Memory B cell (primary cell): ENCODE results near the gene RICTOR.

Source experiments
- ATAC-seq: fragments of 150-1000 bp; cut with Tn5 transposase; 2 replicates; pipeline ENCODE4 v1.10.0; 2021; ENCODE audit warnings: low read depth, mild to moderate bottlenecking, moderate library complexity
- DNase-seq, 2 donors: peaks; one replicate each; pipeline ENCODE4 v3.0.0; 2022; ENCODE audit warnings: low spot score in 2 of 2
- H3K27ac Mint-ChIP-seq: one replicate; pipeline ENCODE4 v1.8.0; 2022; ENCODE audit warnings: mild to moderate bottlenecking, moderate library complexity, mixed read lengths
- H3K27me3 Mint-ChIP-seq: one replicate; pipeline ENCODE4 v1.8.0; 2022; ENCODE audit warnings: mixed read lengths
- H3K36me3 Mint-ChIP-seq: one replicate; pipeline ENCODE4 v1.8.0; 2022; ENCODE audit warnings: mild to moderate bottlenecking, mixed read lengths
- H3K4me1 Mint-ChIP-seq: one replicate; pipeline ENCODE4 v1.8.0; 2022; ENCODE audit warnings: mixed read lengths
- H3K4me3 Mint-ChIP-seq: one replicate; pipeline ENCODE4 v1.8.0; 2022; ENCODE audit warnings: mild to moderate bottlenecking, moderate library complexity, mixed read lengths
- H3K9me3 Mint-ChIP-seq: one replicate; pipeline ENCODE4 v1.8.0; 2022; ENCODE audit warnings: mixed read lengths

Gene RICTOR

GRCh38 chr5:38921174-38921573 lies 153.0 kb downstream of the RICTOR start:
- H3K9me3 Mint-ChIP-seq, result no peaks in the 10 kb centered on the region
- H3K27ac Mint-ChIP-seq, result no peak overlapping the region
- H3K36me3 Mint-ChIP-seq, result no peaks in the 10 kb centered on the region
- DNase-seq (no peak), ATAC-seq (no peak)
- peaks cover 11% of the 10 kb centered on the region for H3K27me3 Mint-ChIP-seq
- no peaks in the 10 kb centered on the region for H3K4me1 Mint-ChIP-seq
- H3K4me3 Mint-ChIP-seq, result no peak overlapping the region

- Mint-ChIP-seq H3K27me3 (peaks cover 3% of the 10 kb centered on the region), H3K36me3 (no peaks in the 10 kb centered on the region), H3K4me3 (no peak overlapping the region), H3K27ac (no peak overlapping the region), H3K9me3 (peaks cover 2% of the 10 kb centered on the region), H3K4me1 (no peaks in the 10 kb centered on the region)
- no peak for DNase-seq
- ATAC-seq, result no peak
These were observed 157.4 kb downstream of the RICTOR start for GRCh38 chr5:38916802-38917201.

- H3K4me1 Mint-ChIP-seq, result no peaks in the 10 kb centered on the region
- H3K9me3 Mint-ChIP-seq, result peaks cover 14% of the 10 kb centered on the region
- H3K27me3 Mint-ChIP-seq, result peaks cover 9% of the 10 kb centered on the region
- H3K4me3 Mint-ChIP-seq, result no peak overlapping the region
- peaks cover 1% of the 10 kb centered on the region for H3K36me3 Mint-ChIP-seq
- ATAC-seq (no peak), DNase-seq (no peak)
- no peak overlapping the region for H3K27ac Mint-ChIP-seq
These were observed 160.5 kb downstream of the RICTOR start for GRCh38 chr5:38913714-38914113.

GRCh38 chr5:38911933-38912332 lies 162.3 kb downstream of the RICTOR start:
- Mint-ChIP-seq H3K4me3 (no peak overlapping the region), H3K36me3 (peaks cover 3% of the 10 kb centered on the region), H3K9me3 (peaks cover 15% of the 10 kb centered on the region), H3K27me3 (peaks cover 17% of the 10 kb centered on the region), H3K27ac (no peak overlapping the region), H3K4me1 (no peaks in the 10 kb centered on the region)
- DNase-seq (no peak), ATAC-seq (no peak)

- no peaks in the 10 kb centered on the region for H3K4me1 Mint-ChIP-seq
These were observed 167.7 kb downstream of the RICTOR start for GRCh38 chr5:38906503-38906902.

GRCh38 chr5:38905516-38905915 lies 168.7 kb downstream of the RICTOR start:
- ATAC-seq, result no peak
- DNase-seq, result no peak
- Mint-ChIP-seq H3K27me3 (peaks cover 21% of the 10 kb centered on the region), H3K4me3 (no peak overlapping the region), H3K9me3 (peaks cover 11% of the 10 kb centered on the region), H3K4me1 (no peaks in the 10 kb centered on the region), H3K27ac (no peak overlapping the region), H3K36me3 (peaks cover 6% of the 10 kb centered on the region)

More at GRCh38 chr5:38906503-38906902, 167.7 kb downstream of the RICTOR start:
- DNase-seq, result no peak
- Mint-ChIP-seq H3K9me3 (peaks cover 14% of the 10 kb centered on the region), H3K27ac (no peak overlapping the region), H3K36me3 (peaks cover 6% of the 10 kb centered on the region), H3K4me3 (no peak overlapping the region), H3K27me3 (peaks cover 19% of the 10 kb centered on the region)
- ATAC-seq, result no peak

GRCh38 chr5:38899936-38900335 lies 174.3 kb downstream of the RICTOR start:
- H3K9me3 Mint-ChIP-seq, result peaks cover 13% of the 10 kb centered on the region
- H3K4me1 Mint-ChIP-seq, result no peaks in the 10 kb centered on the region
- H3K27ac Mint-ChIP-seq, result no peak overlapping the region
- H3K27me3 Mint-ChIP-seq, result peaks cover 8% of the 10 kb centered on the region
- DNase-seq (no peak), ATAC-seq (no peak)
- peaks cover 3% of the 10 kb centered on the region for H3K36me3 Mint-ChIP-seq
- no peak overlapping the region for H3K4me3 Mint-ChIP-seq

- no peak for DNase-seq
- Mint-ChIP-seq H3K27ac (no peak overlapping the region), H3K4me3 (no peak overlapping the region), H3K4me1 (no peaks in the 10 kb centered on the region), H3K36me3 (no peaks in the 10 kb centered on the region), H3K27me3 (peaks cover 5% of the 10 kb centered on the region), H3K9me3 (peaks cover 14% of the 10 kb centered on the region)
- no peak for ATAC-seq
These were observed 177.4 kb downstream of the RICTOR start for GRCh38 chr5:38896760-38897159.

GRCh38 chr5:38892363-38892762 lies 181.8 kb downstream of the RICTOR start:
- ATAC-seq, result no peak
- no peaks in the 10 kb centered on the region for H3K36me3 Mint-ChIP-seq
- H3K27me3 Mint-ChIP-seq, result peaks cover 6% of the 10 kb centered on the region
- H3K4me3 Mint-ChIP-seq, result no peak overlapping the region
- no peak overlapping the region for H3K27ac Mint-ChIP-seq
- H3K4me1 Mint-ChIP-seq, result no peaks in the 10 kb centered on the region
- H3K9me3 Mint-ChIP-seq, result peaks cover 13% of the 10 kb centered on the region
- no peak for DNase-seq

- Mint-ChIP-seq H3K4me1 (no peaks in the 10 kb centered on the region), H3K27ac (no peak overlapping the region), H3K36me3 (no peaks in the 10 kb centered on the region), H3K9me3 (peaks cover 10% of the 10 kb centered on the region), H3K27me3 (peaks cover 6% of the 10 kb centered on the region), H3K4me3 (no peak overlapping the region)
- DNase-seq (no peak), ATAC-seq (no peak)
These were observed 182.6 kb downstream of the RICTOR start for GRCh38 chr5:38891563-38891962.

GRCh38 chr5:38889424-38889823 lies 184.8 kb downstream of the RICTOR start:
- DNase-seq (no peak), ATAC-seq (no peak)
- Mint-ChIP-seq H3K27me3 (peaks cover 6% of the 10 kb centered on the region), H3K9me3 (peaks cover 6% of the 10 kb centered on the region), H3K36me3 (no peaks in the 10 kb centered on the region), H3K27ac (no peak overlapping the region), H3K4me1 (no peaks in the 10 kb centered on the region), H3K4me3 (no peak overlapping the region)

- no peaks in the 10 kb centered on the region for H3K9me3 Mint-ChIP-seq
- ATAC-seq, result no peak
- H3K27ac Mint-ChIP-seq, result no peak overlapping the region
- no peaks in the 10 kb centered on the region for H3K4me1 Mint-ChIP-seq
- no peak for DNase-seq
- H3K27me3 Mint-ChIP-seq, result peaks cover 6% of the 10 kb centered on the region
- no peak overlapping the region for H3K4me3 Mint-ChIP-seq
- H3K36me3 Mint-ChIP-seq, result no peaks in the 10 kb centered on the region
These were observed 186.2 kb downstream of the RICTOR start for GRCh38 chr5:38888041-38888440.
